Measurements from ENCODE around the gene GSG1. TPM values are rescaled to one million over a fixed set of nuclear protein-coding genes. Genes with fewer than 3 reads are reported as not detected.

Gene GSG1
- total RNA-seq, 3 donors from 2014 or later (not counting 1 experiment from before 2014, with no cell fraction given) = not detected

- Mint-ChIP-seq H3K9me3 (no peaks in the 10 kb centered on the region), H3K4me1 (no peaks in the 10 kb centered on the region), H3K27ac (no peak overlapping the region), H3K36me3 (no peaks in the 10 kb centered on the region), H3K27me3 (ENCODE audit: low read depth in 2 of 2) (peaks cover 10 to 20% of the 10 kb centered on the region in 2 donors), H3K4me3 (no peak overlapping the region)
- H3K4me1 ChIP-seq (ENCODE audit: control insufficient read depth, insufficient read depth, low read length) = no peaks in the 10 kb centered on the region
- ATAC-seq = no peak
- 87% methylated on average over 14 of the region's 14 CpGs for WGBS (ENCODE audit: insufficient coverage)
- no peak overlapping the region for H3K27ac ChIP-seq (ENCODE audit: low read length)
- no peaks in the 10 kb centered on the region for H3K9me3 ChIP-seq (ENCODE audit: control insufficient read depth, insufficient read depth, low read length)
- no peak for TF ChIP-seq CTCF (IDR thresholded peaks at IDR 0.05)
- no peaks in the 10 kb centered on the region for H3K27me3 ChIP-seq (ENCODE audit: control insufficient read depth, insufficient read depth, low read length)
- intact Hi-C loops (cut with micrococcal nuclease) = no loop called here
- DNase-seq = no peak
- H3K36me3 ChIP-seq (ENCODE audit: control insufficient read depth, insufficient read depth, low read length) = no peaks in the 10 kb centered on the region
- no peak overlapping the region for H3K4me3 ChIP-seq (ENCODE audit: low read length)
Measured at GRCh38 chr12:13135371-13136178, 32.1 kb upstream of the GSG1 start.

- H3K4me3 ChIP-seq (ENCODE audit: low read length) = no peak overlapping the region
- Mint-ChIP-seq H3K4me3 (no peak overlapping the region), H3K27ac (no peak overlapping the region), H3K4me1 (no peaks in the 10 kb centered on the region), H3K27me3 (ENCODE audit: low read depth in 2 of 2) (peaks cover 13 to 25% of the 10 kb centered on the region in 2 donors), H3K36me3 (no peaks in the 10 kb centered on the region), H3K9me3 (no peaks in the 10 kb centered on the region)
- no peak for ATAC-seq
- no peaks in the 10 kb centered on the region for H3K36me3 ChIP-seq (ENCODE audit: control insufficient read depth, insufficient read depth, low read length)
- no peaks in the 10 kb centered on the region for H3K4me1 ChIP-seq (ENCODE audit: control insufficient read depth, insufficient read depth, low read length)
- H3K27ac ChIP-seq (ENCODE audit: low read length) = no peak overlapping the region
- WGBS (ENCODE audit: insufficient coverage) = 91% methylated on average over 4 of the region's 4 CpGs
- no peak for TF ChIP-seq CTCF (IDR thresholded peaks at IDR 0.05)
- no peak for DNase-seq
- intact Hi-C loops (cut with micrococcal nuclease) = no loop called here
- no peaks in the 10 kb centered on the region for H3K27me3 ChIP-seq (ENCODE audit: control insufficient read depth, insufficient read depth, low read length)
- no peaks in the 10 kb centered on the region for H3K9me3 ChIP-seq (ENCODE audit: control insufficient read depth, insufficient read depth, low read length)
Measured at GRCh38 chr12:13133886-13134285, 30.4 kb upstream of the GSG1 start.

GRCh38 chr12:13130981-13131380 lies 27.5 kb upstream of the GSG1 start:
- WGBS (ENCODE audit: insufficient coverage) = no CpG with 5 or more reads among the region's 3 CpGs
- H3K4me1 Mint-ChIP-seq = no peaks in the 10 kb centered on the region
- no peaks in the 10 kb centered on the region for H3K9me3 Mint-ChIP-seq
- H3K36me3 ChIP-seq (ENCODE audit: control insufficient read depth, insufficient read depth, low read length) = no peaks in the 10 kb centered on the region
- intact Hi-C loops (cut with micrococcal nuclease) = no loop called here
- H3K4me3 Mint-ChIP-seq = no peak overlapping the region
- no peak overlapping the region for H3K4me3 ChIP-seq (ENCODE audit: low read length)
- H3K9me3 ChIP-seq (ENCODE audit: control insufficient read depth, insufficient read depth, low read length) = no peaks in the 10 kb centered on the region
- no peak for DNase-seq
- no peak overlapping the region for H3K27ac ChIP-seq (ENCODE audit: low read length)
- H3K27me3 Mint-ChIP-seq (ENCODE audit: low read depth in 2 of 2) = peaks cover 19 to 32% of the 10 kb centered on the region in 2 donors
- H3K4me1 ChIP-seq (ENCODE audit: control insufficient read depth, insufficient read depth, low read length) = no peaks in the 10 kb centered on the region
- H3K36me3 Mint-ChIP-seq = no peaks in the 10 kb centered on the region
- H3K27me3 ChIP-seq (ENCODE audit: control insufficient read depth, insufficient read depth, low read length) = no peaks in the 10 kb centered on the region
- no peak for ATAC-seq
- TF ChIP-seq CTCF (IDR thresholded peaks at IDR 0.05) = no peak
- no peak overlapping the region for H3K27ac Mint-ChIP-seq
